HFFc6 (cell line): Measurements from ENCODE around the gene PTPRN2. TPM values are rescaled to one million over a fixed set of nuclear protein-coding genes. Genes with fewer than 3 reads are reported as not detected.
"Not testable (repeated sequence)": the region's sequence is repeated elsewhere in the genome, so short reads cannot be mapped to it uniquely, and the experiment has no call there.

Experiments
- DNase-seq: peaks from one replicate; pipeline ENCODE4 v3.0.0-alpha.2; 2018
- H3K27ac Mint-ChIP-seq: 2 replicates; pipeline ENCODE4 v1.8.0; 2020; ENCODE audit warnings: mild to moderate bottlenecking, mixed read lengths
- H3K27me3 Mint-ChIP-seq: 2 replicates; pipeline ENCODE4 v1.8.0; 2021; ENCODE audit warnings: mild to moderate bottlenecking, moderate library complexity, mixed read lengths; ENCODE audit not compliant: insufficient read depth
- H3K36me3 Mint-ChIP-seq: 2 replicates; pipeline ENCODE4 v1.8.0; 2021; ENCODE audit warnings: low read depth, mixed read lengths
- H3K4me1 Mint-ChIP-seq: 2 replicates; pipeline ENCODE4 v1.8.0; 2020; ENCODE audit warnings: low read depth, mixed read lengths
- H3K4me3 Mint-ChIP-seq: 2 replicates; pipeline ENCODE4 v1.8.0; 2020; ENCODE audit warnings: mild to moderate bottlenecking, moderate library complexity, mixed read lengths
- H3K9me3 Mint-ChIP-seq: 2 replicates; pipeline ENCODE4 v1.8.0; 2020; ENCODE audit warnings: mild to moderate bottlenecking, mixed read lengths
- total RNA-seq, 6 experiments: library from RNA; stranded (reverse); fragmentation: NEBNext Ultra II Directional; extraction: Animal tissue kit (Norgen Biotek cat#: 25700); gene quantifications; 2 replicates in 1 of 6; 3 replicates in 5 of 6; pipeline ENCODE4 v1.2.3, GENCODE V29; 2021
- TF ChIP-seq, protein P1 (sequence below): fragments of 200-600 bp; sonication (generic); IDR thresholded peaks from 2 replicates; pipeline ENCODE4 v1.5.0; 2021; ENCODE audit warnings: antibody characterized with exemption, mild to moderate bottlenecking

The PTPRN2 gene
- total RNA-seq, 6 experiments from 2014 or later: 0.05 to 0.27 (median 0.23) TPM

DNA sequence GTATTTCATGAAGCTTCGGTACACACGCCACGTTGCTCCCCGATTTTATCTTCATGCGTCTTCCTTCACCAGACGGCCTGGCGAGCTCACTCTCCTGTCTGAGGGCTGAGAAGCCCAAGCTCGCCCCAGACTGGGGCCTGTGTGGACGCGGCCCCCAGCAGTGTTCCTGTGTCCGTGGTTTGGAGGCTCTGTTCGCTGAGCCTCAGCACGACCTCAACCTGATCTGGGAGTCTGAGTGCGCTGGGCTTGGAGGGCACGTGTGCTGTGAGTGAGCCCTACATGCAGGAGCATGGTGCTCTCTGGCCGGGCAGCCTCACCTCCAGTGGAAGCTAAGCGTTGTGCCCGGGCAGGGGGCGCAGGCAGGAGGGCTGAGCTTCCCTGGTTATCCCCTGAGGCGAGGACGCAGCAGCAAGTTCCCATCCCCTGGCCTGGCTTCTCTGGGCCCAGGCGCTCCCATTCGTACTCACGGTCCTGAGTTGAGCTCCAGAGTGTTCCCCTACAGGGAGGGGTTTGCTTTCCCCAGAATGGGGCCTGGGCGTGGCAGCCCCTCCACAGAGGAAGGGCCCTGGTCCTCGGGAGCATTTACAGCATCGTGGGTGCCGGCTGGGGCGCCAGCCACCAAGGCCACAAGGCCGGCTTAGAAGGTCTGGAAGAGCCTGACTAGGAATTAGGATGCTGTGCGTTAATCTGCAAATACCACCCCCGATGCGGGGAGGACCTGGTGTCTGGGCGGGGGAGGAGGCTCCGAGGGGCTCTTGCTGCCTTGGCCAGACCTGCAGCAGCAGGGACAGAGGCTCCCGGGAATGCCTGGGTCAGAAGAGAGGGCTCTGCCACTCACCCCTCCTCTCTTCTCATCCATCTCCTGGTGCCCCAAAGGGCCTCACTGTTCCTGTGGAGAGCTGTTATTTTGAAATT, 850.2 kb downstream of the PTPRN2 start:
- H3K4me3 Mint-ChIP-seq: no peak overlapping the region
- no peaks in the 10 kb centered on the region for H3K4me1 Mint-ChIP-seq
- H3K27me3 Mint-ChIP-seq: peaks cover 3% of the 10 kb centered on the region; the same call in 1 of the 2 replicates
- no peak for DNase-seq
- H3K27ac Mint-ChIP-seq: no peak overlapping the region
- TF ChIP-seq, protein P1, sequence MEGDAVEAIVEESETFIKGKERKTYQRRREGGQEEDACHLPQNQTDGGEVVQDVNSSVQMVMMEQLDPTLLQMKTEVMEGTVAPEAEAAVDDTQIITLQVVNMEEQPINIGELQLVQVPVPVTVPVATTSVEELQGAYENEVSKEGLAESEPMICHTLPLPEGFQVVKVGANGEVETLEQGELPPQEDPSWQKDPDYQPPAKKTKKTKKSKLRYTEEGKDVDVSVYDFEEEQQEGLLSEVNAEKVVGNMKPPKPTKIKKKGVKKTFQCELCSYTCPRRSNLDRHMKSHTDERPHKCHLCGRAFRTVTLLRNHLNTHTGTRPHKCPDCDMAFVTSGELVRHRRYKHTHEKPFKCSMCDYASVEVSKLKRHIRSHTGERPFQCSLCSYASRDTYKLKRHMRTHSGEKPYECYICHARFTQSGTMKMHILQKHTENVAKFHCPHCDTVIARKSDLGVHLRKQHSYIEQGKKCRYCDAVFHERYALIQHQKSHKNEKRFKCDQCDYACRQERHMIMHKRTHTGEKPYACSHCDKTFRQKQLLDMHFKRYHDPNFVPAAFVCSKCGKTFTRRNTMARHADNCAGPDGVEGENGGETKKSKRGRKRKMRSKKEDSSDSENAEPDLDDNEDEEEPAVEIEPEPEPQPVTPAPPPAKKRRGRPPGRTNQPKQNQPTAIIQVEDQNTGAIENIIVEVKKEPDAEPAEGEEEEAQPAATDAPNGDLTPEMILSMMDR: no peak
- peaks cover 6% of the 10 kb centered on the region; the same call in 1 of the 2 replicates for H3K36me3 Mint-ChIP-seq
- H3K9me3 Mint-ChIP-seq: peaks cover 49% of the 10 kb centered on the region

DNA sequence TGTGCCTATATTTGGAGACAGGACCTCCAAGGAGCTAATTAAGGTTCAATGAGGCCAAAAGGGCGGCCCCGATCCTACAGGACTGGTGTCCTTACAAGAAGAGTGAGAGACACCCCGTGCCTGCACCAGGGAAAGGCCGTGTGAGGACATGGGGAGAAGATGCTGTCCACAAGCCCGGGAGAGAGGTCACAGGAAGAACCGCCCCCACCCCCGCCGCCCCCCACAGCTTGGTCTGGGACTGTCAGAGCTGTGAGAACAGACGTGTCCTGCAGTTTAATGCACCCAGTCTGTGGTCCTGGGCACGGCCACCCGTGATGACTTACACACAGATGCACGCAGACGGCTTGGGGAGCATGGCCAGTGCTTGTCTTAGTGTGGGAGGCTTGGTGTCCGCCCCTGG, 851.3 kb downstream of the PTPRN2 start:
- Mint-ChIP-seq H3K27ac (no peak overlapping the region), H3K4me1 (no peaks in the 10 kb centered on the region), H3K4me3 (no peak overlapping the region), H3K36me3 (peaks cover 6% of the 10 kb centered on the region; the same call in 1 of the 2 replicates), H3K27me3 (no peaks in the 10 kb centered on the region; the same call in 1 of the 2 replicates), H3K9me3 (peaks cover 40% of the 10 kb centered on the region)
- TF ChIP-seq, protein P1: no peak
- no peak for DNase-seq

DNA sequence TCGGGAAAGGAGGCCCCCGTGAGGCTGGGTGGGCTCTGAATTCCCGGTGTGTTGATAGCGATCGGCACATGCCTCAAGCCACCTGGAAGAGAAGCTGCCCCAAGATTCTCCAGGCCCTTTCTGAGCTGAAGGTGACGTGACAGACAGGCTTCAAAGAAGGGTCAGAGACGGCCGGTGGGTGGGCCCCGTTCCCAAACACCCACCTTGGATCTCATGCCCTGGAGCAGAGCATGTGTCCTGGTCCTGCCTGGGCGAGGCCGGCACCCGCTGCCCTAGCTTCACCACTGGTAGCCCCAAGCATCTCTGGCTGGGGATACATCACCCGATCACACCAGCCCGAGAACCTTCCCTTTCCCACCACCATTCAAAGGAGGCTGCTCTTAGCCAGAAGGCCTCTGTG, 851.8 kb downstream of the PTPRN2 start:
- peaks cover 44% of the 10 kb centered on the region for H3K9me3 Mint-ChIP-seq
- no peak overlapping the region for H3K4me3 Mint-ChIP-seq
- H3K27ac Mint-ChIP-seq: no peak overlapping the region
- DNase-seq: no peak
- H3K36me3 Mint-ChIP-seq: peaks cover 6% of the 10 kb centered on the region; the same call in 1 of the 2 replicates
- TF ChIP-seq, protein P1: no peak
- H3K27me3 Mint-ChIP-seq: no peaks in the 10 kb centered on the region; the same call in 1 of the 2 replicates
- no peaks in the 10 kb centered on the region for H3K4me1 Mint-ChIP-seq

DNA sequence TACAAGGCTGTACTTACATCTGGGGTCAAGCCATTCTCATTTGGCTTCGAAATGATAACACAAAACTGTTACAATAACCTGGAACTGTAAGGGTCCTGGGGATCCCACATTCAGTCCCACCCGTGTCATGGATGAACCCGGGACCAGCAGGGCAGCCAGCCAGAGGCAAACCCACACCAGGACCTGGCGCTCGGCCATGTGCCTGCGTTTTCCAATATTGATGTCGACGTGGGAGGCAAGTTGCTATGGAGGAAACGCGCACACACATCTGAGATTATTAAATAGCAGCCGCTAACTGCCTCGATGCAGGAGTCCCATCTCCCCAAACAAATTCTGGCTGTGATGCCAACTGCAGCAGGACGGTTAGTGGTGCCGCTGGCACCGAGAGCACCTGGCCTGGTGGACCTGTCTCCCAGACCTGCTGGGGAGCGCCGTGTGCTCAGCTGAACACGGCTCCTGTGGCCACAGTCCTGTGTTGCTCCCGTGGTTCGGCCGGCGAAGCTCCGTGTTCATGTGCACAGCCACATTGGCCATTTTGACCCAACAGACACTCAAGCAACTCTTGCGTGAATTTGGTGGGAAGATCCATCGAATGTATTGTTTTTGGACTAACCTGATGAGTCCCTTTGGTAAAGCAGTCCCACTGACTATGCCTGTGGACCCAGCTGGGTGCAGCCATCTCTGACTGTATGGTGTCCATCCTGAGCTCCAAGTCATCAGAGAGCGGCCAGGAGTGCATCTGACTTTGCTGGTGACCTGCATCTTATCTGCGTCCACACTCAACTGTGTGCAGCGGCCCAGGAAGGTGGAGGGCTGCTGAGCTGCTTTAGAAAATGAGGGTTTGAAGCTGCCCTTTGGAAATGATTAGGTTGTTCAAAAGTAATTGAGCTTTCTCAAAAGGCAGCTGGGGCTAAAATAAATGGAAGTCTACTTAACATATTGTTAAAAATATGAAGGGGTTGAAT, 852.7 kb downstream of the PTPRN2 start:
- TF ChIP-seq, protein P1: no peak
- no peaks in the 10 kb centered on the region; the same call in 1 of the 2 replicates for H3K27me3 Mint-ChIP-seq
- peaks cover 43% of the 10 kb centered on the region for H3K9me3 Mint-ChIP-seq
- DNase-seq: no peak
- H3K4me3 Mint-ChIP-seq: no peak overlapping the region
- H3K36me3 Mint-ChIP-seq: peaks cover 6% of the 10 kb centered on the region; the same call in 1 of the 2 replicates
- no peak overlapping the region for H3K27ac Mint-ChIP-seq
- no peaks in the 10 kb centered on the region for H3K4me1 Mint-ChIP-seq

DNA sequence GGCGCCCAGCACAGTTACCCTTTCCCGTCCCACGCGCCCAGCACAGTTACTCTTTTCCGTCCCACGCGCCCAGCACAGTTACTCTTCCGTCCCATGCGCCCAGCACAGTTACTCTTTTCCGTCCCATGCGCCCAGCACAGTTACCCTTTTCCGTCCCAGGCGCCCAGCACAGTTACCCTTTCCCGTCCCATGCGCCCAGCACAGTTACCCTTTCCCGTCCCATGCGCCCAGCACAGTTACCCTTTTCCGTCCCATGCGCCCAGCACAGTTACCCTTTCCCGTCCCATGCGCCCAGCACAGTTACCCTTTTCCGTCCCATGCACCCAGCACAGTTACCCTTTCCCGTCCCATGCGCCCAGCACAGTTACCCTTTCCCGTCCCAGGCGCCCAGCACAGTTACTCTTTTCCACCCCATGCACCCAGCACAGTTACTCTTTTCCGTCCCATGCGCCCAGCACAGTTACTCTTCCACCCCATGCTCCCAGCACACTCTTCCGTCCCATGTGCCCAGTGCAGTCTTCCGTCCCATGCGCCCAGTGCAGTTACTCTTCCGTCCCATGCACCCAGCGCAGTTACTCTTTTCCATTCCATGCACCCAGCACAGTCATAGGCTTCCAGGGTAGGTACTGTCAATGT, 853.7 kb downstream of the PTPRN2 start:
- H3K9me3 Mint-ChIP-seq: peaks cover 38% of the 10 kb centered on the region
- H3K4me1 Mint-ChIP-seq, H3K4me3 Mint-ChIP-seq, H3K36me3 Mint-ChIP-seq, H3K27ac Mint-ChIP-seq, H3K27me3 Mint-ChIP-seq, DNase-seq: not testable (repeated sequence)
